GM12878 (cell line): ENCODE measurements around the gene PPP3CA. TPM values are rescaled to one million over a fixed set of nuclear protein-coding genes. Genes with fewer than 3 reads are reported as not detected.

Source experiments
- ATAC-seq: fragments of 200-7000 bp; cut with Tn5 transposase; 3 replicates; pipeline ENCODE4 v1.9.1; 2020; ENCODE audit warnings: mild to moderate bottlenecking, moderate library complexity
- BruUV-seq: library from RNA; stranded (reverse); fragments of 400-500 nt; replicated peaks from 2 replicates; lab custom pipeline; 2021; lab: Mats Ljungman, UMichigan
- CTCF ChIA-PET: fragments of 300-600 bp; sonication (Branson Sonifier 250); formaldehyde crosslinking; extraction: SDS; loops from one replicate; lab custom pipeline; 2021; ENCODE audit warnings: inconsistent platforms; lab: Yijun Ruan, JAX
- POLR2A ChIA-PET: fragments of 350-600 bp; formaldehyde crosslinking; extraction: SDS; loops from one replicate; lab custom pipeline; 2021; ENCODE audit warnings: inconsistent platforms; lab: Charles Lee
- RAD21 ChIA-PET: fragments of 300-600 bp; sonication (Branson Sonifier 250); formaldehyde crosslinking; loops from one replicate; lab custom pipeline; 2023; ENCODE audit warnings: antibody characterized with exemption; ENCODE audit not compliant: unreplicated experiment; lab: Charles Lee
- SMC1A ChIA-PET: fragments of 300-600 bp; sonication (Branson Sonifier 250); formaldehyde crosslinking; loops from one replicate; lab custom pipeline; 2023; ENCODE audit not compliant: unreplicated experiment, uncharacterized antibody; lab: Charles Lee
- DNase-seq: peaks from one replicate; pipeline ENCODE4 v3.0.0-alpha.2; 2011; ENCODE audit warnings: low read depth, low spot score
- FAIRE-seq: peaks from 3 replicates; lab custom pipeline; 2011; peaks lifted over from hg19 to GRCh38; lab: Jason Lieb, UNC
- H2AFZ ChIP-seq: 2 replicates; pipeline ENCODE4 v1.6.0; 2011; ENCODE audit warnings: low read depth, low read length, control low read depth; ENCODE audit not compliant: control insufficient read depth
- H3K27ac ChIP-seq: 2 replicates; pipeline ENCODE4 v1.5.1; 2011; ENCODE audit warnings: control low read depth; ENCODE audit not compliant: control insufficient read depth, insufficient read depth
- H3K27me3 ChIP-seq, 2 experiments: replicated peaks in 1 of 2; 2 replicates each; pipeline versions ENCODE4 v1.6.0 to v1.6.1; 2011; ENCODE audit warnings: low read length in 1 of 2; ENCODE audit not compliant: control insufficient read depth in 2 of 2, insufficient read depth in 2 of 2
- H3K36me3 ChIP-seq, 2 experiments: 2 replicates each; pipeline ENCODE4 v1.5.1; 2011; ENCODE audit warnings: low read length in 1 of 2; ENCODE audit not compliant: control insufficient read depth in 2 of 2, insufficient read depth in 2 of 2
- H3K4me1 ChIP-seq: 2 replicates; pipeline ENCODE4 v1.6.1; 2011; ENCODE audit warnings: mild to moderate bottlenecking, low read length, moderate library complexity, mixed read lengths; ENCODE audit not compliant: control insufficient read depth, insufficient read depth
- H3K4me2 ChIP-seq: 2 replicates; pipeline ENCODE4 v1.6.0; 2011; ENCODE audit warnings: control low read depth; ENCODE audit not compliant: control insufficient read depth, insufficient read depth
- H3K4me3 ChIP-seq: fragments of 200-600 bp; sonication (generic); 2 replicates; pipeline ENCODE4 v1.5.1; 2016
- H3K79me2 ChIP-seq: 2 replicates; pipeline ENCODE4 v1.6.0; 2011; ENCODE audit warnings: low read length; ENCODE audit not compliant: control insufficient read depth, insufficient read depth
- H3K9ac ChIP-seq: 2 replicates; pipeline ENCODE4 v1.8.0; 2011; ENCODE audit warnings: low read length, control low read depth, mixed read lengths; ENCODE audit not compliant: control insufficient read depth, insufficient read depth
- H3K9me3 ChIP-seq: replicated peaks from 3 replicates; pipeline ENCODE4 v1.5.1; 2011; ENCODE audit warnings: mild to moderate bottlenecking, low read length; ENCODE audit not compliant: control insufficient read depth, insufficient read depth
- H4K20me1 ChIP-seq: 2 replicates; pipeline ENCODE4 v1.6.0; 2011; ENCODE audit not compliant: control insufficient read depth, insufficient read depth
- CBX3 ChIP-seq: fragments of 200-600 bp; sonication (generic); IDR thresholded peaks from 2 replicates; pipeline ENCODE4 v1.6.1; 2016; ENCODE audit warnings: low read depth, borderline replicate concordance
- GABPA ChIP-seq: IDR thresholded peaks from 2 replicates; pipeline ENCODE4 v1.6.1; 2014; ENCODE audit warnings: antibody characterized with exemption, low read depth, mild to moderate bottlenecking, inconsistent platforms
- HDAC2 ChIP-seq: fragments of 200-600 bp; sonication (generic); IDR thresholded peaks from 2 replicates; pipeline ENCODE4 v1.6.1; 2017
- IKZF2 ChIP-seq, 2 experiments: fragments of 450-650 bp; IDR thresholded peaks; 2 replicates each; pipeline ENCODE4 v1.6.1; 2017; ENCODE audit warnings: mild to moderate bottlenecking in 2 of 2, moderate library complexity in 2 of 2
- IRF3 ChIP-seq: fragments of 450-650 bp; IDR thresholded peaks from 2 replicates; pipeline ENCODE4 v1.6.1; 2014; ENCODE audit warnings: mild to moderate bottlenecking
- YY1 ChIP-seq: IDR thresholded peaks from 2 replicates; pipeline ENCODE4 v1.6.1; 2011; ENCODE audit warnings: low read depth, mild to moderate bottlenecking, low read length
- ZBTB40 ChIP-seq: fragments of 450-650 bp; IDR thresholded peaks from 2 replicates; pipeline ENCODE4 v1.6.1; 2016; ENCODE audit warnings: mild to moderate bottlenecking, moderate library complexity, borderline replicate concordance
- ZNF687 ChIP-seq: fragments of 450-650 bp; IDR thresholded peaks from 2 replicates; pipeline ENCODE4 v1.6.1; 2017; ENCODE audit warnings: mild to moderate bottlenecking, moderate library complexity
- WGBS: methylation state at CpG from one replicate; pipeline ENCODE4 v1.1.6; 2016; ENCODE audit warnings: low lambda C conversion rate; ENCODE audit not compliant: insufficient replicate concordance, insufficient coverage; ENCODE audit errors: missing lambda C conversion rate; 5-methylcytosine and 5-hydroxymethylcytosine counted together
- in situ Hi-C: fragments of 300-500 bp; cut with MboI; formaldehyde crosslinking; loops from 9 replicates; pipeline ENCODE4 v1.14.3; 2018; ENCODE audit warnings: mixed read lengths
- intact Hi-C: fragments of 100-400 bp; cut with micrococcal nuclease; formaldehyde crosslinking; loops from one replicate; pipeline ENCODE4 v1.14.2; 2022; ENCODE audit not compliant: unreplicated experiment
- polyA plus RNA-seq, 11 experiments: library from polyadenylated mRNA; depleted of rRNA in 4 of 11; unstranded in 6 of 11; stranded (reverse) in 5 of 11; fragments of >200 nt; fragmentation: Nextera tagmentation in 4 of 11; fragmentation: Illumina TruSeq in 1 of 11; extraction: Ambion mirVana in 4 of 11; extraction: Trizol in 1 of 11; gene quantifications; 1 replicate in 1 of 11; 2 replicates in 10 of 11; pipeline versions ENCODE4 v1.2.1 to v1.2.3, GENCODE V29; 2011 to 2016; ENCODE audit warnings: inconsistent platforms in 2 of 11, missing spikeins in 2 of 11, low read depth in 1 of 11
- total RNA-seq, 4 experiments: library from RNA; depleted of rRNA in 3 of 4; stranded (reverse); fragments of >200 nt in 3 of 4; fragmentation: Illumina TruSeq in 1 of 4; extraction: Trizol in 1 of 4; gene quantifications; 2 replicates each; pipeline versions ENCODE4 v1.2.1 to v1.2.3, GENCODE V29; 2013 to 2021
- TF ChIP-seq, protein P1 (sequence below): IDR thresholded peaks from 2 replicates; pipeline ENCODE4 v1.6.1; 2012; ENCODE audit warnings: low read depth, low read length, improper control_type of control experiment
- TF ChIP-seq, protein P2 (sequence below): fragments of 450-650 bp; IDR thresholded peaks from 2 replicates; pipeline ENCODE4 v1.6.1; 2017; ENCODE audit warnings: borderline replicate concordance
- TF ChIP-seq, protein P3 (sequence below): IDR thresholded peaks from 2 replicates; pipeline ENCODE4 v1.6.1; 2011; ENCODE audit warnings: mild to moderate bottlenecking, low read depth, low read length, moderate library complexity; ENCODE audit not compliant: insufficient replicate concordance

The PPP3CA gene
- total and polyA plus RNA-seq, 10 of the 15 experiments (the other 5 are each of a cell fraction or from before 2014, with no cell fraction given): 0.33 to 9.0 (median 1.0) TPM

DNA sequence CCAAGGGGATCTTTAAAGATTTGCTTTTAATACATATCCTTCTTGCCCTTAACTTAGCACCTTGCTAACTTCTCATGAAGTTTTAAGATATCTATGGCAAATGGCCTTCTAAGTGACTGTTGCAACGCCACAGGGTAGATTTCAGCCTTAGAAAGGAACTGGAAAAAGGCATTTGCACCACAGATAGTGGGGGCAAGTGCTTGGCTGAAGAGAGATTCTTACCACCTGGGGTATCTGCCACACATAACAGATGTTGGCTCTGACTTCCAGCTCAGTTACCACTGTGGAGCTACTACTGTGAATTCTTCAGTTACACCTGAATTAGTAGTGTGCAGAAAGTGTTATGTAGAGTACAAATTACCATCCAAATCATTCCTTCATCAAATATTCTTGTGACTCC is 302.6 kb downstream of the PPP3CA start:
- Histone ChIP-seq H3K4me1 (no peaks in the 10 kb centered on the region), H3K9me3 (no peaks in the 10 kb centered on the region), H3K36me3 (no peaks in the 10 kb centered on the region), H3K4me2 (no peak overlapping the region), H3K27ac (no peak overlapping the region), H3K79me2 (no peaks in the 10 kb centered on the region), H4K20me1 (no peaks in the 10 kb centered on the region), H3K27me3 (no peaks in the 10 kb centered on the region), H3K4me3 (no peak overlapping the region), H3K9ac (no peak overlapping the region), H2AFZ (no peak overlapping the region)
- SMC1A ChIA-PET: interaction anchor here (1.1 kb wide), 2 partner anchors 9 to 10 kb away, joined by 3 read pairs; no protein-coding TSS in a partner anchor
- CTCF ChIA-PET: no interaction called here
- DNase-seq (no peak), ATAC-seq (no peak), FAIRE-seq (no peak)
- POLR2A ChIA-PET: no interaction called here
- no TSS peak for BruUV-seq
- intact Hi-C loops: no loop called here
- no peak for TF ChIP-seq ZNF687
- TF ChIP-seq CBX3: no peak
- no peak for TF ChIP-seq YY1
- no peak for TF ChIP-seq HDAC2
- TF ChIP-seq, protein P1, sequence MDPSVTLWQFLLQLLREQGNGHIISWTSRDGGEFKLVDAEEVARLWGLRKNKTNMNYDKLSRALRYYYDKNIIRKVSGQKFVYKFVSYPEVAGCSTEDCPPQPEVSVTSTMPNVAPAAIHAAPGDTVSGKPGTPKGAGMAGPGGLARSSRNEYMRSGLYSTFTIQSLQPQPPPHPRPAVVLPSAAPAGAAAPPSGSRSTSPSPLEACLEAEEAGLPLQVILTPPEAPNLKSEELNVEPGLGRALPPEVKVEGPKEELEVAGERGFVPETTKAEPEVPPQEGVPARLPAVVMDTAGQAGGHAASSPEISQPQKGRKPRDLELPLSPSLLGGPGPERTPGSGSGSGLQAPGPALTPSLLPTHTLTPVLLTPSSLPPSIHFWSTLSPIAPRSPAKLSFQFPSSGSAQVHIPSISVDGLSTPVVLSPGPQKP: no peak
- no peak for TF ChIP-seq IKZF2 (IDR thresholded peaks at IDR 0.05)
- TF ChIP-seq, protein P2, sequence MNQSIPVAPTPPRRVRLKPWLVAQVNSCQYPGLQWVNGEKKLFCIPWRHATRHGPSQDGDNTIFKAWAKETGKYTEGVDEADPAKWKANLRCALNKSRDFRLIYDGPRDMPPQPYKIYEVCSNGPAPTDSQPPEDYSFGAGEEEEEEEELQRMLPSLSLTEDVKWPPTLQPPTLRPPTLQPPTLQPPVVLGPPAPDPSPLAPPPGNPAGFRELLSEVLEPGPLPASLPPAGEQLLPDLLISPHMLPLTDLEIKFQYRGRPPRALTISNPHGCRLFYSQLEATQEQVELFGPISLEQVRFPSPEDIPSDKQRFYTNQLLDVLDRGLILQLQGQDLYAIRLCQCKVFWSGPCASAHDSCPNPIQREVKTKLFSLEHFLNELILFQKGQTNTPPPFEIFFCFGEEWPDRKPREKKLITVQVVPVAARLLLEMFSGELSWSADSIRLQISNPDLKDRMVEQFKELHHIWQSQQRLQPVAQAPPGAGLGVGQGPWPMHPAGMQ: no peak
- no peak for TF ChIP-seq GABPA
- no peak for TF ChIP-seq IRF3
- TF ChIP-seq, protein P3, sequence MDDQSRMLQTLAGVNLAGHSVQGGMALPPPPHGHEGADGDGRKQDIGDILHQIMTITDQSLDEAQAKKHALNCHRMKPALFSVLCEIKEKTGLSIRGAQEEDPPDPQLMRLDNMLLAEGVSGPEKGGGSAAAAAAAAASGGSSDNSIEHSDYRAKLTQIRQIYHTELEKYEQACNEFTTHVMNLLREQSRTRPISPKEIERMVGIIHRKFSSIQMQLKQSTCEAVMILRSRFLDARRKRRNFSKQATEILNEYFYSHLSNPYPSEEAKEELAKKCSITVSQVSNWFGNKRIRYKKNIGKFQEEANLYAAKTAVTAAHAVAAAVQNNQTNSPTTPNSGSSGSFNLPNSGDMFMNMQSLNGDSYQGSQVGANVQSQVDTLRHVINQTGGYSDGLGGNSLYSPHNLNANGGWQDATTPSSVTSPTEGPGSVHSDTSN: no peak
- no peak for TF ChIP-seq ZBTB40
- whole genome bisulfite sequencing: 81% methylated on average over 1 of the region's 1 CpG
- RAD21 ChIA-PET: no interaction called here
- in situ Hi-C loops: no loop called here
